B cell (primary cell): ENCODE data around the gene ATPAF1. TPM values are rescaled to one million over a fixed set of nuclear protein-coding genes. Genes with fewer than 3 reads are reported as not detected.

ENCODE experiments used
- ATAC-seq: fragments of 200-7000 bp; cut with Tn5 transposase; one replicate; pipeline ENCODE4 v1.10.0; 2021; ENCODE audit warnings: low read depth, mild to moderate bottlenecking, moderate number of reproducible peaks, moderate library complexity
- CTCF ChIA-PET: fragments of 350-600 bp; sonication (Branson Sonifier 250); formaldehyde crosslinking; loops from one replicate; lab custom pipeline; 2021; ENCODE audit warnings: antibody characterized with exemption, inconsistent platforms; lab: Charles Lee
- POLR2A ChIA-PET: fragments of 350-600 bp; sonication (Branson Sonifier 250); formaldehyde crosslinking; loops from one replicate; lab custom pipeline; 2021; ENCODE audit warnings: antibody characterized with exemption; lab: Charles Lee
- DNase-seq: peaks from one replicate; pipeline ENCODE4 v3.0.0; 2013
- H2AFZ ChIP-seq: 2 replicates; pipeline ENCODE4 v1.6.1; 2012; ENCODE audit warnings: mild to moderate bottlenecking, low read depth, low read length; ENCODE audit not compliant: insufficient read depth, poor library complexity, severe bottlenecking
- H3K27ac ChIP-seq, 2 donors: 1 replicate in 1 of 2; 2 replicates in 1 of 2; pipeline ENCODE4 v1.5.1; 2012 to 2013; ENCODE audit warnings: low read length in 2 of 2, mild to moderate bottlenecking in 2 of 2, moderate library complexity in 1 of 2
- H3K27me3 ChIP-seq, 4 experiments: fragments of 200-600 bp in 1 of 4; sonication (generic) in 1 of 4; replicated peaks in 1 of 4; 1 replicate in 2 of 4; 2 replicates in 2 of 4; pipeline versions ENCODE4 v1.6.1 to v1.7.0; 2013 to 2016; ENCODE audit warnings: low read length in 3 of 4, mild to moderate bottlenecking in 2 of 4, mixed read lengths in 1 of 4, moderate library complexity in 1 of 4; ENCODE audit not compliant: insufficient read depth in 4 of 4, control insufficient read depth in 3 of 4; ENCODE audit errors: control extremely low read depth in 1 of 4
- H3K36me3 ChIP-seq, 2 experiments: replicated peaks in 1 of 2; 1 replicate in 1 of 2; 2 replicates in 1 of 2; pipeline versions ENCODE4 v1.6.1 to v1.7.1; 2013; ENCODE audit warnings: low read length in 1 of 2; ENCODE audit not compliant: insufficient read depth in 2 of 2, control insufficient read depth in 1 of 2; ENCODE audit errors: control extremely low read depth in 1 of 2, extremely low read depth in 1 of 2
- H3K4me1 ChIP-seq, 2 donors: fragments of 200-600 bp in 1 of 2; sonication (generic) in 1 of 2; 1 replicate in 1 of 2; 2 replicates in 1 of 2; pipeline versions ENCODE4 v1.5.1 to v1.6.1; 2013 to 2017; ENCODE audit warnings: low read length in 2 of 2; ENCODE audit not compliant: control insufficient read depth in 2 of 2, insufficient read depth in 2 of 2
- H3K4me2 ChIP-seq: replicated peaks from 2 replicates; pipeline ENCODE3; 2012; ENCODE audit warnings: mild to moderate bottlenecking, low read depth, low read length; ENCODE audit not compliant: poor library complexity, severe bottlenecking
- H3K4me3 ChIP-seq, 5 experiments: fragments of 200-600 bp in 1 of 5; sonication (generic) in 1 of 5; 1 replicate in 3 of 5; 2 replicates in 2 of 5; pipeline versions ENCODE4 v1.5.1 to v1.7.0; 2011 to 2016; ENCODE audit warnings: low read length in 4 of 5, mild to moderate bottlenecking in 4 of 5, low read depth in 2 of 5, control low read depth in 1 of 5, moderate library complexity in 1 of 5; ENCODE audit not compliant: insufficient read depth in 1 of 5; ENCODE audit errors: control extremely low read depth in 1 of 5, extremely low read depth in 1 of 5
- H3K79me2 ChIP-seq: fragments of 200-600 bp; sonication (generic); one replicate; pipeline ENCODE4 v1.6.0; 2016; ENCODE audit warnings: low read length; ENCODE audit not compliant: control insufficient read depth, insufficient read depth
- H3K9ac ChIP-seq: fragments of 200-600 bp; sonication (generic); 2 replicates; pipeline ENCODE4 v1.6.1; 2017; ENCODE audit warnings: mild to moderate bottlenecking, low read length, moderate library complexity
- H3K9me3 ChIP-seq, 3 donors: one replicate each; pipeline versions ENCODE4 v1.6.1 to v1.7.1; 2013; ENCODE audit warnings: low read length in 2 of 3; ENCODE audit not compliant: control insufficient read depth in 2 of 3, insufficient read depth in 1 of 3; ENCODE audit errors: control extremely low read depth in 1 of 3
- H4K20me1 ChIP-seq: 2 replicates; pipeline ENCODE4 v1.6.0; 2012; ENCODE audit warnings: mild to moderate bottlenecking, low read length; ENCODE audit not compliant: insufficient read depth, control insufficient read depth, poor library complexity, severe bottlenecking
- H3K27ac Mint-ChIP-seq: one replicate; pipeline ENCODE4 v1.8.0; 2021; ENCODE audit warnings: mixed read lengths
- H3K27me3 Mint-ChIP-seq: one replicate; pipeline ENCODE4 v1.8.0; 2021; ENCODE audit warnings: mixed read lengths
- H3K4me1 Mint-ChIP-seq: one replicate; pipeline ENCODE4 v1.8.0; 2021; ENCODE audit warnings: mixed read lengths
- H3K4me3 Mint-ChIP-seq: one replicate; pipeline ENCODE4 v1.8.0; 2021; ENCODE audit warnings: mixed read lengths
- H3K9me3 Mint-ChIP-seq: one replicate; pipeline ENCODE4 v1.8.0; 2022; ENCODE audit warnings: mixed read lengths; ENCODE audit not compliant: insufficient read depth
- EZH2 ChIP-seq: IDR thresholded peaks from 2 replicates; pipeline ENCODE4 v1.6.1; 2012; ENCODE audit warnings: borderline replicate concordance, low read depth, mild to moderate bottlenecking, moderate library complexity, low read length; ENCODE audit not compliant: insufficient read depth, poor library complexity, severe bottlenecking
- WGBS: methylation state at CpG from one replicate; pipeline ENCODE4 v1.1.5; 2013; ENCODE audit warnings: missing lambda C conversion rate; ENCODE audit not compliant: insufficient coverage; 5-methylcytosine and 5-hydroxymethylcytosine counted together
- intact Hi-C: fragments of 100-400 bp; cut with micrococcal nuclease; formaldehyde crosslinking; loops from one replicate; pipeline ENCODE4 v1.10.0; 2022
- polyA plus RNA-seq: library from polyadenylated mRNA; depleted of rRNA; stranded (reverse); fragments of >200 nt; gene quantifications from 2 replicates; pipeline ENCODE4 v1.2.3, GENCODE V29; 2012
- total RNA-seq, 2 donors: library from RNA; stranded (reverse); fragments of 120-200 nt in 1 of 2; gene quantifications; 1 replicate in 1 of 2; 2 replicates in 1 of 2; pipeline versions ENCODE4 v1.2.3 to v1.2.4, GENCODE V29; 2013 to 2022
- TF ChIP-seq, protein P1 (sequence below): fragments of 200-600 bp; IDR thresholded peaks from one replicate; pipeline ENCODE4 v1.8.0; 2022; ENCODE audit warnings: antibody characterized with exemption, mild to moderate bottlenecking

The ATPAF1 gene
- total and polyA plus RNA-seq, 2 donors (not counting 1 experiment from before 2014, with no cell fraction given) = 18.3 to 22.0 TPM

DNA sequence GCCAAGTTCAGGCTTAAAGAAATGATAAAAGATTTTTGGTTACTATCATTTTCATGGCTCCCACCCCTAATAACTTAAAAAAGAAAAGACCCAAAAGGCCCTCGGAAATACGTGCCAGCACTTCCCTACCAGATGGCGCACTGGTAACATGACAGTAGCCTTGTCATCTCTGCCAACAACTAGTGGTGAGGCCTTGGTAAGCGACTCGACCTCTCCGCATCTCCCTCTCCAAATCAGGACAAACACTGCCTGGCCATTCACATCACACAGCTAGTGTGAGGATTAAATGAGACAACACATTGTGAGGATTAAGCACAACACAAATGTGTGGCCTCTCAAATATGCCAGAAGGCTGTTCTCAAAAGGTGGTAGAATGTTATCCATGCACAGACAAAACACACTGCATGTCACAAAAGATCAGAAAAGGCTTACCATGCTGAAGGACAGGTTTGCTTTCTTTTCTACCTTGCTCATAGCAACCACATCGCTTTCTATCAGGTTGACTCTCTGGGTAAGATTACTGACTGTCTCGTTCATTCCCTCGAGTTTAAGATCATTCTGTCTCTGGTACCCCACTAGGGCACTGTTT is 19.9 kb upstream of the ATPAF1 start:
- Mint-ChIP-seq H3K9me3 (no peaks in the 10 kb centered on the region), H3K4me3 (no peak overlapping the region), H3K4me1 (no peaks in the 10 kb centered on the region), H3K27ac (no peak overlapping the region), H3K27me3 (no peaks in the 10 kb centered on the region)
- Histone ChIP-seq H4K20me1 (peaks cover 12% of the 10 kb centered on the region), H3K4me1 (no peaks in the 10 kb centered on the region), H3K9ac (no peak overlapping the region), H3K9me3 (no peaks in the 10 kb centered on the region), H3K27me3 (no peaks in the 10 kb centered on the region), H3K4me2 (no peak overlapping the region), H3K27ac (no peak overlapping the region), H3K4me3 (no peak overlapping the region), H2AFZ (no peak overlapping the region), H3K79me2 (no peaks in the 10 kb centered on the region), H3K36me3 (peaks cover 5 to 98% of the 10 kb centered on the region in 2 experiments)
- ChIA-PET POLR2A (no interaction called here), CTCF (no interaction called here)
- intact Hi-C loops = no loop called here
- no peak for TF ChIP-seq EZH2
- TF ChIP-seq, protein P1, sequence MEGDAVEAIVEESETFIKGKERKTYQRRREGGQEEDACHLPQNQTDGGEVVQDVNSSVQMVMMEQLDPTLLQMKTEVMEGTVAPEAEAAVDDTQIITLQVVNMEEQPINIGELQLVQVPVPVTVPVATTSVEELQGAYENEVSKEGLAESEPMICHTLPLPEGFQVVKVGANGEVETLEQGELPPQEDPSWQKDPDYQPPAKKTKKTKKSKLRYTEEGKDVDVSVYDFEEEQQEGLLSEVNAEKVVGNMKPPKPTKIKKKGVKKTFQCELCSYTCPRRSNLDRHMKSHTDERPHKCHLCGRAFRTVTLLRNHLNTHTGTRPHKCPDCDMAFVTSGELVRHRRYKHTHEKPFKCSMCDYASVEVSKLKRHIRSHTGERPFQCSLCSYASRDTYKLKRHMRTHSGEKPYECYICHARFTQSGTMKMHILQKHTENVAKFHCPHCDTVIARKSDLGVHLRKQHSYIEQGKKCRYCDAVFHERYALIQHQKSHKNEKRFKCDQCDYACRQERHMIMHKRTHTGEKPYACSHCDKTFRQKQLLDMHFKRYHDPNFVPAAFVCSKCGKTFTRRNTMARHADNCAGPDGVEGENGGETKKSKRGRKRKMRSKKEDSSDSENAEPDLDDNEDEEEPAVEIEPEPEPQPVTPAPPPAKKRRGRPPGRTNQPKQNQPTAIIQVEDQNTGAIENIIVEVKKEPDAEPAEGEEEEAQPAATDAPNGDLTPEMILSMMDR = no peak
- no peak for DNase-seq
- WGBS = 58% methylated on average over 5 of the region's 9 CpGs
- ATAC-seq = no peak

DNA sequence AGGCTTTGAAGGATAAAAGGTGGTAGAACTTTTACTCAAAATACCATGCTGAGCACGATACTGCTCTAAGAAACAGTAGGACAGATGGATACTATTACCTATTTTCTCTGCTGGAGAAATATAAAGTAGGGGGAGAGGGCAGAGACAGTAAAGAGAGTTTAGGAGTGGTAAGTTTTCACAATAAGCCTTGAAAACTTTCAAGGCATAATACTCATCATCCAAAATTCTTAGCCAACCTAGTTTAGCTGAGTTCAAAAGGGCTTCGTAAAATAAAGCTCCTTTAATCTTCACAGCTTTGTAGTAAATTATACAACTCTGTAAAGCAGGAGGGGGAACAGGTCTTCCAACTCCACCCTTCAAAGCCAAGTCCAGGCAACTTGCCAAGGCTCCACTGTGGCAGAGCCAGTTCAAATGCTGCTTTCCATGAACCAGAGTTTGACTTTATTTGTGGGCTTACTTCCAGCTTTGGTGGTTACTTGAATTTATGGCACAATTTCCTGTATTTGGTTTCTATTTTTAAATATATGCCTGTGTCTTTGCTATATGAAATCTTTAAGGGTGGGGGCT is 19.0 kb upstream of the ATPAF1 start:
- H3K9me3 Mint-ChIP-seq = no peaks in the 10 kb centered on the region
- WGBS = no CpG with 5 or more reads among the region's 2 CpGs
- H3K4me2 ChIP-seq = no peak overlapping the region

More for the DNA sequence above, 19.0 kb upstream of the ATPAF1 start:
- Mint-ChIP-seq H3K4me1 (no peaks in the 10 kb centered on the region), H3K4me3 (no peak overlapping the region), H3K27me3 (no peaks in the 10 kb centered on the region), H3K27ac (no peak overlapping the region)
- TF ChIP-seq EZH2 = no peak
- TF ChIP-seq, protein P1 = no peak
- DNase-seq (no peak), ATAC-seq (no peak)
- H3K27me3 ChIP-seq = no peaks in the 10 kb centered on the region
- H4K20me1 ChIP-seq = peaks cover 5% of the 10 kb centered on the region
- ChIA-PET POLR2A (no interaction called here), CTCF (no interaction called here)
- H3K9ac ChIP-seq = no peak overlapping the region
- no peaks in the 10 kb centered on the region for H3K9me3 ChIP-seq
- H3K79me2 ChIP-seq = no peaks in the 10 kb centered on the region
- H3K36me3 ChIP-seq = peaks cover 3 to 99% of the 10 kb centered on the region in 2 experiments
- no peaks in the 10 kb centered on the region for H3K4me1 ChIP-seq
- H3K27ac ChIP-seq = no peak overlapping the region
- intact Hi-C loops = no loop called here
- no peak overlapping the region for H2AFZ ChIP-seq
- no peak overlapping the region for H3K4me3 ChIP-seq
